Astrocyte of the hippocampus (primary cell): ENCODE measurements around the gene SLC22A4.
A peak's percentile ranks its signal among the peaks of the same experiment; 100 is the strongest.

ENCODE experiments used
- DNase-seq: peaks from one replicate; pipeline ENCODE4 v3.0.0; 2011; ENCODE audit warnings: low read depth, low spot score

The SLC22A4 gene

DNA sequence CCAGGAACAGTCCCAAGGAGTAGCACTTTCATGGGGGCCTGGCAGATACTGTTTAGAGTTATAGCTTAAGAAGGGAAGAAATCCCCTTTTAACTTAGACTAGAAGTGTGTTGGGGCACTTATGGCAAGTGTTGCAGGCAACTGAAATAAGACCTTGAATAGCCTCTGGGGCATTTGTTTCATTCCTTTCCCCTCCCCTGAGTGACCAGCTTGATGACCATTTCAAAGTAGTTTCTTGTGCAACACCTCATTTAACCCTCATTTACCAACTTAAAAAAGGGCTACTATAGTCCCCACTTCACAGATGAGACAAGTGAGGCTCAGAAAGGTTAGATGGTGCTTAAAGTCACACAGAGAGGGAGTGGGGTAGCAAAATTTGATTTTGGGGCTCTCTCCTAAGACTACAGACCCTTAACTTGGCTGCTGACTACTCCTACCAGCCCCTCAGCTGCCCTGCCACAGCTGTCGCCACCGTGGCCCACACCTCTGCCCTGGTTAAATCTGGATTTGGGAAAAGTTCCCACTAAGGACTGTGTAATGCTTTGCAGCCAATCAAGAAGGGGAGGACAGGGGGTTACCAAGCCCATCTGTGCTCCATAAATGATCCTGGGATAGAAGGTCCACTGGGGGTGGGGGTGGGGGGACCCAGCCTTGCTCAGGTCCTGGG lies 31.2 kb upstream of the SLC22A4 start:
- no peak for DNase-seq

DNA sequence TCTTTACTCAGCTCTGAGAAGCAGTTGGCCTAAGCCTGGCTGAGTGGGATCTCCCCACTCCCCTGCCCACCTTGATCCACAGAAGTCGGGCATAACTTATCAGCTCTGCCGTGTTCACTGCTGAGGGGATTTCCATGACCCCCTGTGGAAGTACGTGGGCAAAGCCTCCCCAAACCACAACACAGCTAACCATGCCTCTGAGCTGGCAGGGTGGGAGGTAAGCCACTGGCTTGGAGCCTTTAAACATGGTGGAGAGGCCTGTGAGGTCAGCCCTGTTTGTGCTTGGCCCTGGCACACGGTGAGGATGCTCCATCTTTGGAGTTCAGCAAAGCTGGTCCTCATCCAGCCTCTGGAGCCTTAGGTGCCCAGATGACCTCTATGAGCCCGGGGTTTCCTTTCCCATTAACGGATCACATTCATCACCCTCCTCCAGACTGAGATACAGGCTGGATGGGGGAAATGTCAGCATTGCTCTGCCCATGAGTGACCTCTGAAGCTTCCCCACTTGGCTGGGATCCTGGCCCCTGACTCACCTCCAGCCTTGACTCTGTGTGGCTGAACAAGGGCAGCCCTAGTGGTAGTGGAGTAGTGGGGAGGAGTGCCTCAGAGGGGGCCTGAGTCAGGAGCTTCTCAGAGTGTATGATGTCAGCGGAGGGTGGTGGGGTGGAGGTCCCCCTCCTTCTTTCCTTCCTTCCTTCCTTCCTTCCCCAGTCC lies 30.5 kb upstream of the SLC22A4 start:
- peak; percentile 91 for DNase-seq

DNA sequence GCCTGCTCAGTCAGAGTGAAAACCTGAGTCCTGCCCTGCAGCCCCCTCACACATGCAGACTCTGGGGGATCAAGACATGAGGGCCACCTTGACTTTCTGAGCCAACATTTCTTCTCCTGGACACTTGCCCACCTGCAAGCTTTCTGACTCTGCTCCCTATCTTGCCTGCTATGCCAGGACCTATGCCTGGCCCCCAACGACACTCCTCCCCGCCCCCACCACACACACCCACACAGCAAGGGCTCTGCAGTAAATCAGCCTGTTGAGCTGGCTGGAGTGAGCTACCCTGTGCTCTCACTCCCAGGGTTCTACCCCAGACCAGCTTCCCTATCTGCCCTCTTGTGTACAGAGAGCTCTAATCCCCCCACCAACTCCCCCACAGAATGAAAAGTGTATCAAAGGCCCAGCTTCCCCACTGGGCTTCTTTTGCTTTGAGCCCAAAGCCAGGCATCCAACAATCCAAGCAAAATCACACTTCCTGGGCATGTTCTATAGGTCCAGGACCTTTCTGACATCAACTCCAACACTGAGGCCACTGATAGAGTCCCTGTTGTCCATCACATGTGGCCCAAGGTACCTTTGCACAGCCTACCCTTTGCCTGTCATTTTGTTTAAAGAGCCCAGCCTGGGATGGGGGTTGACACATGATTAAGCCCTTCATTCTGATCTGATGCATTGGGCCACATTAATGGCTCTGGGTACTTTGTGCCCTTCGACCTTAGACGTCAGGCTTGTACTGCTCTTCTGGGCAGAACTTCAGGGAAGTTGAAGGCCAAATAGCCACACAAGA lies 29.5 kb upstream of the SLC22A4 start:
- no peak for DNase-seq

DNA sequence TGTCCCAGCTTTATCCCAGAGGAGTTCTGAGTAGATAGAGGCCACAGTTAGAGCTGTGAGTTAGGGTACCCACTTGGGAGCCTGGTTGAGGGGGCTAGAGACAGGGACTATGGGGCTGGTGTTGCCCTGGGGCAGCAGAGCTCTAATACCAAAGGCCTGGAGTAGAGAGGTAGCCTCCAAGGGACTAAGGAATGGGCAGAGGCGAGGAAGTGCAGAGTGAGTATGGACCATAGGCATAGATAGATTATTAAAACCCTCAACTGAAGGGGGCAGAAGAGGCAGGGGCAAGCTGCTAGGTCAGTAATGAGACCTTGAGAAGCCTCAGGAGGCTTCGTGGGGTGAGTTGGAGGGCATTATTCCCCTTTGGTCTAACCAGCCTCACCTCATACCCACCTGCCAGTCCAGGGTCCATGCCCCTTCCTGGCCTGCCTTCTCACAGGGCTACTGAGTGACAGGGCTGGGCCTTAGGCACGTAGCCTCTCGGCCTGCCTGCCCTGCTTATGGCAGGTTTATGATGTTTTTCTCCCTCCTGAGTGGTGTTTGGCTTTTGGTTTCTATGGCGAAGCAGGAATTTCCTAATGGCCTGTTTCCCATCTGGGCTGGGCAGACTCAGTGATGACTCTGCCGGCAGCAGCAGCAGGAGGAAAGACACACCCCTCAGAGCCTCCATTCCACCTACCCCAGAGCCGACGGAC lies 28.7 kb upstream of the SLC22A4 start:
- DNase-seq = peak; percentile 96

DNA sequence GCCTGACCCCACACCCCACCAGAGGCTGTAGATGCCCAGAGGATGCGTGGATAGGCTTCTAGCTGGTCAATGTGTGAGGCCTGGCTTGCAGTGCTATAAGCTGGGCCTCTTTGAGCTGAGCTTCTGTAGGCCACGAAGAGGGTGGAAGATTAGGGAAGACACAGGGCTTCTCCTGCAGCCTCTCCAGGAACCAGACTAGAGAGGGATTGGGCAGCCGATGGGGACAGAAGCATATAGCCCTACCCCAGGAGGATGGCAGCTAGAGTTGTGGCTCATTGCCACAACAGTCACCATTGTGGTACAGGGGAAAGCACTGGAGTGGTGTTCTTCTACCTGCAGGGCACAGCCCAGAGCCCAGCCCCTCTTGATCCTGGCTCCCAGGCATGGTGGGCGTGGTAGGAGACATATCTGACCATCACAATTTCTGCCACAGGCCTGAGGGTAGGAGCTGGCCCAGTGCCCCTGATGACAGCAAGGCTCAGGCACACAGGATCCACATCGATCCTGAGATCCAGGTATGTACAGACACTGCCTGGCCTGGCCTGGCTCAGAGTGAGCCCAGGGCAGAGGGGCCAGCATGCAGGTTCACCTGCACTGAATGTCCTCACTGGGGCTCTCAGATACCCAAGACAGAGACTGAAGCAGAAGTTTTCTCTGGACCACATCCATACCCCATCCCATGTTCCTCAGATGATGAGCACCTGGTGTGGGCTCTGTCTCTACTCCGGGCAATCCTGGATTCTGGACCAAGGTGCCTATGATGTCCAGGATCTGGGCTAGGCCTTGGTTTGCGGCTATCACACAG lies 28.0 kb upstream of the SLC22A4 start:
- DNase-seq = no peak

DNA sequence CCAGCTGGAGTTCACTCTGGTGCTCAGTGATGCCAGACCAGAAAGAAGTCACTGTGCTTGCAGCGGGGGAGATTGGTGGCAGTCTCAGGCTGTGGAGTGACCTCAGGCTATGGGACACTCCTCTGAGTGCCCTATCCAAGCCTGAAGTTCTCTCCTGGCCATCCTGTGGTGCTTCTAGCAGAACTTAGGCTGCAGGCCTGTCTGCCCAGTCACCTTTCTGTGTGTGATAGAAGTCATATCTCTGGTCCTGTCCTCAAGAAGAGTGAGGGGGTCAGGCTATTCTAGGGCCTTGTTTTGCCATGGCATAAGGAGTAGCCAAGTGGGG lies 27.4 kb upstream of the SLC22A4 start:
- no peak for DNase-seq

DNA sequence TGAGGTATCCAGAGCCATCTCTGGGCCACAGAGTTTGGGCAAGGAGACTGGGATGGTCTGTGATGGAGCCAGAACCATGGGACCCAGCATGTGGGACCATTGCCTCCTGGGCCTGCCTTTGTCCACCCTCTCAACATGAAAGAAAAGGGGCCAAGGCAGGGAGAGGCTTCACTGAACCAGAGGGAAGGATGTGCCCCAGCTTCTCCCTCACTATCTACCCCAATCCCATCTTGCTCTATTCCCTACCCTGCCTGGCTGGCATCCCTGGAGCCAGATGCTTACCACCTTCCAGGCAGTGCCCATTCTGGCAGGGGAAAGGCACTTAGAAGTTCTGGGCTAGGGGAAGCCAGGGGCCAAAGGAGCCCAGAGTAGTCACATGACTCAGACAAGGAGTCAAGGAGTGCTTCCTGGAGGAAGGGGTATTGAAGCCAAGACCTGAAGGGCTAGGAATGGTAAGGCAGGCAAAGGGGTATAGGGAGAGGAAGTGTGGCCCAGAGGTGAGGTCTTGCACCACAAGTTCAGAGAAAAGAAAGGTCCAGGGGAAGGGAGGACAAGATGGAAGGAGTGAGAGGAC lies 26.9 kb upstream of the SLC22A4 start:
- DNase-seq = no peak

DNA sequence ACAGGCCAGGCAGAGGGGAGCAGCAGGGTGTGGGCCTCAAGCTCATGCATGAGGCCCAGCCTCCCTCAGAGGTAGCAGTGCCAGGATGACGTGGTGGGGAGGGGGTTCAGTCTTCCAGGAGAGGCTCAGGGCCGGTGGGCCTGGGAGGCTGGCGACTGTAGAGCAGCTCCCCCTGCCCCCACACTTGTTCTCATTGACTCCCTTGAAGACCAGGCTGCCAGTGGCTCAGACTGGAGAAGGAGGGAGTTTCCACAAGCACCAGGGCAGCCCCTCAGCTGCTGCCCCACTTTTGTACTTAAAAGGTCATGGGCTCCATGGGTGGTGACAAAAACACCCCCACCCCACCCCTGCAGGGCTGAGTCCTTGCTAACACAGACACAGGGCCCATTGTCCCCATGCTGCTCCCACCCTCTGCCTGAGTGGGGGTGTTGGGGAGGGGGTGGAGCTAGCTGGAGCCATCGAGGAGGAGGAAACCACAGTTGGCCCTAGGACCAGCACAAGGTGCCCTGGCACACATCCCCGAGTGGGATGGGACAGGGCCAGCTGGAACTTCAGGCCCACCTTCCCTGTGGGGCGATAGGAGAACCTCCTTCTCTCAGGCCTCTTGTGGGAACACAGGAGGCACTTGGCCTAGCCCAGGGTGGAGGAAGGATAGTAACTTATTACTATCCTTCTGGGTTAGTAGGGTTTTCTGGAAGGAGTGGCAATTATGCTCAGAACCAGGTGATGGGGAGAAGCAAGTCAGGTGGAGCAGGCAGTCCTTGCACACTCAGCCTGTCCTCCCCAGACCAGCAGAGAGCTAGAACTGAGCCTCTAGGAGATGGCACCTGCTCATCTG lies 26.0 kb upstream of the SLC22A4 start:
- DNase-seq = peak; percentile 51

GRCh38 chr5:132268769-132269551 lies 25.2 kb upstream of the SLC22A4 start:
- DNase-seq = peak; percentile 48

DNA sequence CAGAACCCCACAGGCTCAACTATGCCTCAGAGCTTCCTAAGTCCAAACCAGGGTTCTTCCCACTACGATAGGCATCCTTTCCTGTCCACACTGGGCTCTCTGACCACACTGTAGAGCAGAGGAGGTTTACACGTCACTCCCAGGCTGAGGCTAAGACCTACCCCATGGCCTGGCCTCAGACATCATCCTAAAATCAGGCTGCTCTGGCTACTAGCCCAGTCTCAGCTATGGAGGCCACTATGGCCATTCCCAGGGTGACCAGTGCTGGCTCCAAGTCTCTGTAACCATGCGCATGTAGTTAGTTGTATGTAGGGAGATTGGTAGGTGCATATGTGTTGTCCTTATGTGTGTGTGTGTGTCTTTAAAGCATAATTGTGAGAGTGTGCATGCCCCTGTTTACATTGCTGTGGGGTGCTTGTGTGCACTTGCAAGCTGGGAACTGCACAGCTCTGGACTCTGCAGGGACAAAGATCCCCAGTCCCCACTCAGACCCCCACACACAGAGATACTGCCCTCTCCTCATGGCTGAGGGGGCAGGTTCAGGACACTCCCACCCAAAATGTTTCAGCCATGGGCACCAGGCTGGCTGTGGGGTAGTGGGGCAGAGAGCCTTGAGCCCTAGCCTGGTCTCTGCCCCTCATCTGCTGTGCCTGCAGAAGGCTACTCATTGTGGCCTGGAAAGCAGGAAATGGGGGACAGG lies 24.4 kb upstream of the SLC22A4 start:
- no peak for DNase-seq

GRCh38 chr5:132270335-132270665 lies 23.9 kb upstream of the SLC22A4 start:
- DNase-seq = no peak

GRCh38 chr5:132270706-132271105 lies 23.5 kb upstream of the SLC22A4 start:
- DNase-seq = no peak

GRCh38 chr5:132271251-132272246 lies 22.6 kb upstream of the SLC22A4 start:
- DNase-seq = no peak

- DNase-seq = peak; percentile 79
Measured at GRCh38 chr5:132272311-132273210, 21.6 kb upstream of the SLC22A4 start.

DNA sequence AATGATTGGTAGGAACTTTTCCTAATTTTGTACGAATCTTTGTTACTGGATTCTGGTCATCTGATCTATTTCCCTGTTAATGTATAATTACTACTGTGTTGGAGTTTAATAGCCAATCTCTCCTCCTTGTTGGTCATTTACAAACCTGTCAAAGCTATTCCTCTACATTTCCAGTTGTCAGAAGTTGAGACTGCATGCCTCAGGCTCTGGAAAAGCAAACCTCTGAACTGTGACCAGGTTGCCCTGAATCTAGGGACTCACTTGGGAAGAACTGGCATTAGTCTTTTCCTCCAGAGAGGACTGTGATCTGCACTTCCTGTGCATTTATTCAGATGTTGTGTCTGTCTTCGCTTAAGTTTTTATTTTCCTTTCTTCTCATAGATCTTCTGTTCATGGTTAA lies 20.6 kb upstream of the SLC22A4 start:
- no peak for DNase-seq

DNA sequence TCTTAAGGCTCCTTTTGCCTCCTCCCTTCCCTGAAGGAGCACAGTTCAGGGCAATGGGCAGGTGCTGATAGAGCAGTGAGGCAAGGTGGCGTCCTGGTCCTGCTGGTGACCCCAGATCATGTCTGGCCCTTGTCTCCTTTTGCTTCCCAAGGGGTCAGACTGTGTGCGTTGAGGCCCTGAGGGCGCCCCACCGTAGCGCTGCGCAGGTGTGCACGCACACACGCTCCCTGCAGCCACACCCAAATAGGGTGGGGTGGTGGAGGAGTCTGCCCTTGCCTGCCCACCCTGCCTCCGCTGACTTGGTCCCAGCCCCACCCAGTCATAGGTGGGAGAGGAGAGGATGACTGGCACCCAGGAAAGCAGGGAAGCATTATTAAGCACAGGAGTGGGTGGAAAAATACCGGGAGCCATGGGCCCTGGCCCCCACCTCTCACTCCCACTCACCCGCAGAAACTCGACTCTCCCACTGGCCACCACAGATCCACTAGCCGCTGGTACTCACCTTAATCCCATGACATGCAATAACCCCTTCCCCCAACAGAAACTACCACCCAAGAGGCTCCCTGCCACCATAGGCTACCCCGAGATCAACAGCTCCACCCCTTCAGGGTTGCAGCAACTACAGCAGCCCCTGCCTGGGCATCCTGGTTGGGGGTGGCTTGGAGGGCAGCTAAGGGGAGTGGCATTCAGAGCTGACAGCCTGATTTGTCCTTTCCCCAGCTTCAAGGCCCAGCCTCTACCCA lies 20.0 kb upstream of the SLC22A4 start:
- DNase-seq = no peak
